K562 (cell line): ENCODE data around the gene TDRD10. TPM values are rescaled to one million over a fixed set of nuclear protein-coding genes. Genes with fewer than 3 reads are reported as not detected.
A peak's percentile ranks its signal among the peaks of the same experiment; 100 is the strongest.

Experiments
- ASH1L ChIP-seq: fragments of 450-650 bp; IDR thresholded peaks from 2 replicates; pipeline ENCODE4 v1.6.1; 2018; ENCODE audit warnings: borderline replicate concordance, mild to moderate bottlenecking, low read depth; ENCODE audit not compliant: partially characterized antibody
- FOXO4 ChIP-seq: fragments of 450-650 bp; formaldehyde crosslinking; IDR thresholded peaks from 2 replicates; pipeline ENCODE4 v1.4.0; 2020; ENCODE audit warnings: mild to moderate bottlenecking, moderate library complexity
- KLF1 ChIP-seq: fragments of 450-650 bp; IDR thresholded peaks from 2 replicates; pipeline ENCODE4 v1.6.1; 2016; ENCODE audit warnings: missing genetic modification characterization, missing compliant biosample characterization
- POLR2B ChIP-seq: fragments of 450-650 bp; IDR thresholded peaks from 2 replicates; pipeline ENCODE4 v1.6.1; 2018; ENCODE audit warnings: low read depth; ENCODE audit not compliant: partially characterized antibody
- RCOR1 ChIP-seq, 2 experiments: IDR thresholded peaks; 2 replicates each; pipeline ENCODE4 v1.6.1; 2012; ENCODE audit warnings: low read depth in 2 of 2, low read length in 2 of 2, borderline replicate concordance in 1 of 2, improper control_type of control experiment in 1 of 2
- SLC30A9 ChIP-seq: fragments of 250-450 bp; sonication (Bioruptor Pico); IDR thresholded peaks from 2 replicates; pipeline ENCODE4 v1.8.0; 2022; ENCODE audit warnings: mild to moderate bottlenecking, moderate library complexity
- TBL1XR1 ChIP-seq, 2 experiments: IDR thresholded peaks; 2 replicates each; pipeline ENCODE4 v1.6.1; 2012; ENCODE audit warnings: improper control_type of control experiment in 2 of 2, low read length in 2 of 2, mild to moderate bottlenecking in 1 of 2
- polyA plus RNA-seq, 8 experiments: library from polyadenylated mRNA; depleted of rRNA in 4 of 8; stranded (reverse) in 5 of 8; unstranded in 3 of 8; fragments of >200 nt; fragmentation: Nextera tagmentation in 2 of 8; fragmentation: Illumina TruSeq in 1 of 8; extraction: Ambion mirVana in 2 of 8; extraction: Trizol in 1 of 8; gene quantifications; 2 replicates each; pipeline versions ENCODE4 v1.2.1 to v1.2.3, GENCODE V29; 2011 to 2014; ENCODE audit warnings: inconsistent platforms in 1 of 8, missing spikeins in 1 of 8
- total RNA-seq, 7 experiments: library from RNA; depleted of rRNA in 6 of 7; stranded (reverse); fragments of >200 nt in 6 of 7; fragmentation: Illumina TruSeq in 2 of 7; extraction: Trizol in 2 of 7; gene quantifications; 2 replicates each; pipeline versions ENCODE4 v1.2.1 to v1.2.3, GENCODE V29; 2011 to 2021; ENCODE audit warnings: low replicate concordance in 1 of 7
- TF ChIP-seq, protein P1 (sequence below), 2 experiments: fragments of 450-650 bp in 1 of 2; sonication (generic) in 1 of 2; formaldehyde crosslinking in 1 of 2; IDR thresholded peaks in 1 of 2; conservative IDR thresholded peaks in 1 of 2; 2 replicates each; pipeline versions ENCODE4 v1.6.1 to v1.8.1; 2016 to 2023; ENCODE audit warnings: mild to moderate bottlenecking in 2 of 2, moderate library complexity in 2 of 2, inconsistent platforms in 1 of 2, missing genetic modification reagents in 1 of 2
- TF ChIP-seq, protein P2 (sequence below): fragments of 450-650 bp; IDR thresholded peaks from 2 replicates; pipeline ENCODE4 v1.6.1; 2018; ENCODE audit warnings: mild to moderate bottlenecking, low read depth; ENCODE audit not compliant: partially characterized antibody
- TF ChIP-seq, protein P3 (sequence below): fragments of 450-650 bp; IDR thresholded peaks from 2 replicates; pipeline ENCODE4 v1.6.1; 2018; ENCODE audit not compliant: partially characterized antibody

Gene TDRD10
- total and polyA plus RNA-seq, 9 of the 15 experiments (the other 6 are each of a cell fraction or from before 2014, with no cell fraction given): not detected

- TF ChIP-seq KLF1 (tag): no peak
- no peak for TF ChIP-seq SLC30A9 (CRISPR knock-in tag)
- TF ChIP-seq, protein P1, sequence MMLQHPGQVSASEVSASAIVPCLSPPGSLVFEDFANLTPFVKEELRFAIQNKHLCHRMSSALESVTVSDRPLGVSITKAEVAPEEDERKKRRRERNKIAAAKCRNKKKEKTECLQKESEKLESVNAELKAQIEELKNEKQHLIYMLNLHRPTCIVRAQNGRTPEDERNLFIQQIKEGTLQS (IDR thresholded peaks at IDR 0.05): no peak
- TF ChIP-seq, protein P1 (CRISPR knock-in tag; conservative IDR thresholded peaks at IDR 0.05): no peak
- no peak for TF ChIP-seq FOXO4 (CRISPR knock-in tag)
- TF ChIP-seq, protein P2, sequence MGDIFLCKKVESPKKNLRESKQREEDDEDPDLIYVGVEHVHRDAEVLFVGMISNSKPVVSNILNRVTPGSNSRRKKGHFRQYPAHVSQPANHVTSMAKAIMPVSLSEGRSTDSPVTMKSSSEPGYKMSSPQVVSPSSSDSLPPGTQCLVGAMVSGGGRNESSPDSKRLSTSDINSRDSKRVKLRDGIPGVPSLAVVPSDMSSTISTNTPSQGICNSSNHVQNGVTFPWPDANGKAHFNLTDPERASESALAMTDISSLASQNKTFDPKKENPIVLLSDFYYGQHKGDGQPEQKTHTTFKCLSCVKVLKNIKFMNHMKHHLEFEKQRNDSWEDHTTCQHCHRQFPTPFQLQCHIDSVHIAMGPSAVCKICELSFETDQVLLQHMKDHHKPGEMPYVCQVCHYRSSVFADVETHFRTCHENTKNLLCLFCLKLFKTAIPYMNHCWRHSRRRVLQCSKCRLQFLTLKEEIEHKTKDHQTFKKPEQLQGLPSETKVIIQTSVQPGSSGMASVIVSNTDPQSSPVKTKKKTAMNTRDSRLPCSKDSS: no peak
- TF ChIP-seq, protein P3, sequence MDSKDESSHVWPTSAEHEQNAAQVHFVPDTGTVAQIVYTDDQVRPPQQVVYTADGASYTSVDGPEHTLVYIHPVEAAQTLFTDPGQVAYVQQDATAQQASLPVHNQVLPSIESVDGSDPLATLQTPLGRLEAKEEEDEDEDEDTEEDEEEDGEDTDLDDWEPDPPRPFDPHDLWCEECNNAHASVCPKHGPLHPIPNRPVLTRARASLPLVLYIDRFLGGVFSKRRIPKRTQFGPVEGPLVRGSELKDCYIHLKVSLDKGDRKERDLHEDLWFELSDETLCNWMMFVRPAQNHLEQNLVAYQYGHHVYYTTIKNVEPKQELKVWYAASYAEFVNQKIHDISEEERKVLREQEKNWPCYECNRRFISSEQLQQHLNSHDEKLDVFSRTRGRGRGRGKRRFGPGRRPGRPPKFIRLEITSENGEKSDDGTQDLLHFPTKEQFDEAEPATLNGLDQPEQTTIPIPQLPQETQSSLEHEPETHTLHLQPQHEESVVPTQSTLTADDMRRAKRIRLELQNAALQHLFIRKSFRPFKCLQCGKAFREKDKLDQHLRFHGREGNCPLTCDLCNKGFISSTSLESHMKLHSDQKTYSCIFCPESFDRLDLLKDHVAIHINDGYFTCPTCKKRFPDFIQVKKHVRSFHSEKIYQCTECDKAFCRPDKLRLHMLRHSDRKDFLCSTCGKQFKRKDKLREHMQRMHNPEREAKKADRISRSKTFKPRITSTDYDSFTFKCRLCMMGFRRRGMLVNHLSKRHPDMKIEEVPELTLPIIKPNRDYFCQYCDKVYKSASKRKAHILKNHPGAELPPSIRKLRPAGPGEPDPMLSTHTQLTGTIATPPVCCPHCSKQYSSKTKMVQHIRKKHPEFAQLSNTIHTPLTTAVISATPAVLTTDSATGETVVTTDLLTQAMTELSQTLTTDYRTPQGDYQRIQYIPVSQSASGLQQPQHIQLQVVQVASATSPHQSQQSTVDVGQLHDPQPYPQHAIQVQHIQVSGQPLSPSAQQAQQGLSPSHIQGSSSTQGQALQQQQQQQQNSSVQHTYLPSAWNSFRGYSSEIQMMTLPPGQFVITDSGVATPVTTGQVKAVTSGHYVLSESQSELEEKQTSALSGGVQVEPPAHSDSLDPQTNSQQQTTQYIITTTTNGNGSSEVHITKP: no peak
- no peak for TF ChIP-seq TBL1XR1 (IDR thresholded peaks at IDR 0.05; ENCODE audit: low read length in 2 of 2)
- TF ChIP-seq POLR2B: no peak
- 0 out of 4 replicates have a peak, but pooled peaks of 1 of the 2 experiments have one; percentile 14 for TF ChIP-seq RCOR1 (IDR thresholded peaks at IDR 0.05; ENCODE audit: borderline replicate concordance in 1 of 2, low read depth in 2 of 2, low read length in 2 of 2)
- TF ChIP-seq ASH1L: no peak
These were observed 44.4 kb downstream of the TDRD10 start (continued) for GRCh38 chr1:154546264-154547063.
